HG03280 (cell line): ENCODE results near the gene OR2D2.
"Not testable (repeated sequence)": the region's sequence is repeated elsewhere in the genome, so short reads cannot be mapped to it uniquely, and the experiment has no call there.

Source experiments
- ATAC-seq: cut with Tn5 transposase; IDR thresholded peaks from one replicate; pipeline ENCODE4 v1.9.1; 2021; ENCODE audit warnings: mild to moderate bottlenecking, moderate library complexity; ENCODE audit not compliant: unreplicated experiment

The OR2D2 gene

GRCh38 chr11:6882751-6883150, 9.5 kb downstream of the OR2D2 start:
- ATAC-seq = no peak

GRCh38 chr11:6876914-6877313, 15.4 kb downstream of the OR2D2 start:
- ATAC-seq = no peak

- ATAC-seq = no peak
These were observed 16.0 kb downstream of the OR2D2 start, which contains the start of gene OR10A4 for GRCh38 chr11:6876325-6876724. TSS of gene OR10A4 (plus strand) at chr11:6876625. CDS start at chr11:6876648, 23 bp downstream.

- no peak for ATAC-seq
These were observed 16.5 kb downstream of the OR2D2 start for GRCh38 chr11:6875761-6876160.

GRCh38 chr11:6871278-6871677, 21.0 kb downstream of the OR2D2 start:
- ATAC-seq = no peak

GRCh38 chr11:6864438-6864837, 27.9 kb downstream of the OR2D2 start:
- no peak for ATAC-seq

GRCh38 chr11:6862961-6863360, 29.3 kb downstream of the OR2D2 start, which contains the start of gene OR10A2:
TSS of gene OR10A2 (plus strand) at chr11:6863057. CDS start at chr11:6869755, 6,698 bp downstream.
- ATAC-seq = no peak

- peak; percentile 58 for ATAC-seq
These were observed 35.4 kb downstream of the OR2D2 start for GRCh38 chr11:6856871-6857270.

GRCh38 chr11:6855971-6856541, 36.2 kb downstream of the OR2D2 start:
- no peak for ATAC-seq

GRCh38 chr11:6854801-6855200, 37.5 kb downstream of the OR2D2 start:
- ATAC-seq = not testable (repeated sequence)

GRCh38 chr11:6850526-6850925, 41.8 kb downstream of the OR2D2 start:
- ATAC-seq = no peak

GRCh38 chr11:6845383-6845782, 46.9 kb downstream of the OR2D2 start, which contains the start of gene OR10A5:
TSS of gene OR10A5 (plus strand) at chr11:6845683. CDS start at chr11:6845683, 0 bp downstream.
- no peak for ATAC-seq

GRCh38 chr11:6844356-6844755, 47.9 kb downstream of the OR2D2 start:
- no peak for ATAC-seq

- no peak for ATAC-seq
These were observed 48.6 kb downstream of the OR2D2 start for GRCh38 chr11:6843670-6844069.

GRCh38 chr11:6841694-6842093, 50.6 kb downstream of the OR2D2 start:
- no peak for ATAC-seq
